SW 1271 (cell line): Measurements from ENCODE around the gene RPL41.
A peak's percentile ranks its signal among the peaks of the same experiment; 100 is the strongest.

Source experiments
- DNase-seq, 2 experiments: peaks; one replicate each; lab custom pipeline; 2025; lab: John Stamatoyannopoulos, UW

Gene RPL41

GRCh38 chr12:56127888-56128669 lies 11.6 kb downstream of the RPL41 start, which contains the start of gene ESYT1:
Gene ESYT1, plus strand, starts transcription at chr12:56128267. Its CDS starts 53 bp downstream, at chr12:56128320.
- DNase-seq = peak; percentile 99 to 100

GRCh38 chr12:56128670-56129205 lies 12.3 kb downstream of the RPL41 start:
- DNase-seq = peak in 1 of 2 experiments; percentile 41

DNA sequence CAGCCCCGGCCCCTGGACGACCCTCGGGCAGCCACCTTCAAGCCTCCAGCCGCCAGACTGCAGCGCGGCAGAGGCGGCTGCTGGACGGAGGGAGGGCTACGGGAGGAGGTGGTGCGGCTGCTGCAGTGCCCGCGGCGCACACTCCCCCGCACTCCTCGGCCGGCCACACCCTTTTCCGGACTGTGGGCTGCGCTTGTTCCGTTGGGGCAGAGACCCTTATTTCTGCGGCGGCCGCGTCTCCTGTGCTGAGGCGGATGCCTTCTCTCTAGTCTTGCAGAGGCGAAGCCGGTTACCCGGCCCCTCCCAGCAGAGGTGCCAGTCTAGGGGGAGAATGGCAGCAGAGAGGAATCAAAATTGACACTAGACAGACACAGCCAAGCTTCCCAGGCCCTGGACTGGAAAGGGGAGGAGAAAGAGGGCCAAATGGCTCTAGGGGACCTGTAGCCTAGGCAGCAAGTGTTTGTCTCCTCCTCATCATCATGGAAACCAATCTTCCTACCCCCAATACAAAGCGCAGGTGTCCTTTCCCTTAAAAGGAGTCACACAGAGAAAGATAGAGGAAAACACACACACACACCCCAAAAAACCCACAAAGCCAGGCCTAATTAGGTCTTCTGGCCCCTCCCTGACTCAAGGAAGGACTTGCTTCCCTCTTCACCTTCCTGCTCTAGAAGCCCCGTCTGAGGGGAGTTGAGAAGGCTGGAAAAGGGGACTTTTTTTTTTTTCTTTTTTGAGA lies 12.9 kb downstream of the RPL41 start:
- peak in 1 of 2 experiments; percentile 65 for DNase-seq

- DNase-seq = no peak
Measured at GRCh38 chr12:56129942-56130495, 13.6 kb downstream of the RPL41 start.

DNA sequence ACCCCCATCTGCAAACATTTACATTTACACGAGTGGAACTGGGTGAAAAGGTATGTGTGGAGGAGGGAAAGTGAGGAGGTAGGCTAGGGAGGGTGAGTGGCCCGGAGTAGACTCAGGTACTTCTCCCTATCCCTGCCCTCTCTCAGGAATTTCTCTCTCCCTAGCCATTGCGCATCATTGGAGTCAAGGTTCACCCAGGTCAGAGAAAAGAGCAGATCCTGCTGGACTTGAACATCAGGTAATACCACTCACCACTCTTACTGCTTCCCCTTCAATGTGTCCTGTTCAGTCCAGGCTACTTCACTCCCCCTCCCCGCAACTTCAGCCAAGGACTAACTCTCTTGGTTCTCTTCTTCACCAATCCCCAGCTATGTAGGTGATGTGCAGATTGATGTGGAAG lies 14.4 kb downstream of the RPL41 start:
- DNase-seq = no peak

DNA sequence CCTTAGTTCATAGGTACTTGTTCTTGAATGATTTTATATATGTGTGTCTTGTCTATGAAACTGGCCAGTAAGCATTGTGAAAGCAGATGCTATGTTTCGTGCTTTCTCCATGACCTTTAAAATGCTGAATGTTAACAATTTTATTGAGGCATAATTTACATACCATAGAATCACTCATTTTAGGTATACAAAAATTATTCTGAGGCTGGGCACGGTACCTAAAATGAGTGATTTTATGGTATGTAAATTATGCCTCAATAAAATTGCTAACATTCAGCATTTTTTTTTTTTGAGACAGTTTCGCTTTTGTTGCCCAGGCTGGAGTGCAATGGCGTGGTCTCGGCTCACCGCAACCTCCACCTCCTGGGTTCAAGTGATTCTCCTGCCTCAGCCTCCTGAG lies 18.5 kb downstream of the RPL41 start:
- no peak for DNase-seq

DNA sequence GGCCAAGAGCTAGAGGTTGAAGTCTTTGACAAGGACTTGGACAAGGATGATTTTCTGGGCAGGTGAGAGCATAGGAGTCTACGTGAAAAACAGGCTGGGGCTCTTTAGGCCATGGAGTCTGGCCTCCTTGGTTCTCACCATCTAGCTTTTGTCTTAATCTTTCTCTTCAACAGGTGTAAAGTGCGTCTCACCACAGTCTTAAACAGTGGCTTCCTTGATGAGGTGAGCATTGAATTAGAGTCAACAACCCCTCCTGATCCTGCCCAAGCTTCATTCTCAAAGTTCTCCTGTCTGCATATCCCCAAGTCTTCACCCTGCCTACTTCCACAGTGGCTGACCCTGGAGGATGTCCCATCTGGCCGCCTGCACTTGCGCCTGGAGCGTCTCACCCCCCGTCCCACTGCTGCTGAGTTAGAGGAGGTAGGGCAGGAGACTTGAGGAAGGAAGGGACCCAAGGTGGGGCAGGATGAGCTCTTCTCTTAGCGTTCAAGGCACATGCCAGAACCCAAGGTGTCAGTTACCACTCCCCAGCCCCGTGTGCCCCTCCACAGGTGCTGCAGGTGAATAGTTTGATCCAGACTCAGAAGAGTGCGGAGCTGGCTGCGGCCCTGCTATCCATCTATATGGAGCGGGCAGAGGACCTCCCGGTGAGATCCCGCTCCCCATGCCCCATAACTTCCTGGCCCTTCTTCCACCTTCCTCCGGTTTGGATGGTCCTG lies 21.6 kb downstream of the RPL41 start:
- DNase-seq = no peak

DNA sequence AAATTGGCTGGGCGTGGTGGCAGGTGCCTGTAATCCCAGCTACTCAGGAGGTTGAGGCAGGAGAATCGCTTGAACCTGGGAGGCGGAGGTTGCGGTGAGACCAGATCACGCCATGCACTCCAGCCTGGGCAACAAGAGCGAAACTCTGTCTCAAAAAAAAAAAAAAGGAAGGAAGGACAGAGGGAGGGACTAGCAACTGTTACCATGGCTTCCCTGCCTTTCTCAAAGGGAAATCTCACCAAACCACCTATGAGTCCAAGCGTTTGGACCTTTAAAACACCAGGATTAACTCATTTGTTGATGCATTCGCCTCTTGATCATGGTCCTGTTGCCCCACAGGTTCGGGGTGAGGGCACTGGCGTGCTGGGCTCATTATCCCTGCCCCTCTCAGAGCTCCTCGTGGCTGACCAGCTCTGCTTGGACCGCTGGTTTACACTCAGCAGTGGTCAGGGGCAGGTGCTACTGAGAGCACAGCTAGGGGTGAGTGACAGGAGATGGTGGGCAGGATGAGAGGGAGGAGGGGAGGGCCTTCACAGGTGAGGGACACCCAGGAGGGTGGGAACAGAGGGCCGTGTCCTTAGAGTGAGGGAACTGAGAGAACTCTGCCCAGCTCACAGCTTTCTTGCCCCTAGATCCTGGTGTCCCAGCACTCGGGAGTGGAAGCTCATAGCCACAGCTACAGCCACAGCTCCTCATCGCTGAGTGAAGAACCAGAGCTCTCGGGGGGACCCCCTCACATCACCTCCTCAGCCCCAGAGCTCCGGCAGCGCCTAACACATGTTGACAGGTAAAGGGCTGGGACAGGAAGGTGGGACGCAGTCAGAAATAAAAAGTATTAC lies 25.7 kb downstream of the RPL41 start:
- DNase-seq = no peak

GRCh38 chr12:56143217-56143616 lies 26.8 kb downstream of the RPL41 start:
- no peak for DNase-seq

GRCh38 chr12:56143870-56144269 lies 27.4 kb downstream of the RPL41 start:
- no peak for DNase-seq

DNA sequence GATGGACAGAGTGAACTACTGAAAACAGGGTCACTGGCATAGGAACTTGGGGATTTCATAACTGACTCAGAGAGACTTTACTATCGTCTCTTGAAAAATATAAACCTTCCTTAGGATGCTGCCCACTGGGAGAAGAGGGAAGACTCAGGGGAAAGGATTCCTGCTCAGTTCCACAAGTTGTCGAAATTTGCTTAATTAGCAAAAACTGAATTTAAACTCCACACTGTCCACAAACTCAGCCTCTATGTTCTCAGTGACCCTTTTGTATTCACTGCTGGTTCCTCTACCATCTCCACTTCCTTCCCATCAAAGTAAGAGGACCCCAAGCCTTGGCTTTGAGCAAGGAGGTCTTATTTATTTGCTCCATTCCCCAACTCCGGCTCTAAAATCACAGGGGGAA lies 28.8 kb downstream of the RPL41 start:
- DNase-seq = no peak

GRCh38 chr12:56146492-56147460 lies 30.3 kb downstream of the RPL41 start:
- no peak for DNase-seq

DNA sequence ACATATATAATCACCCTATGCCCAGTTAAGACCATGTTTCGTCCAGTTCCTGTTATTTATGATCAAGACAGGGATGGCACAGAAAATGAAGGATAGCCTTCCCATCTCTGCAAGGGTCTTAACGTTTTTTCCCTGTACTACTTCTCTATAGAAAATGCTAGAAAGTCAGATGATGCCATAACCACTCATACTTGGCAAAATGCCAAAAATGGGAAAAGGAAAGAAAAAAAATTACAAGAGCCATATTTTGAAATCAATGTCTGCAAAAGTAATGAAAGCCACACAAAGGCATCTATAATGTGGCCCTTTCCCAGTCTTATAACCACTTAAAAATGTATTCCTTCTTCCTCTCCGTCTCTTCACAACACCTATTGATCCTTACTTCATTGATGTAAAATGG lies 34.1 kb downstream of the RPL41 start:
- no peak for DNase-seq

DNA sequence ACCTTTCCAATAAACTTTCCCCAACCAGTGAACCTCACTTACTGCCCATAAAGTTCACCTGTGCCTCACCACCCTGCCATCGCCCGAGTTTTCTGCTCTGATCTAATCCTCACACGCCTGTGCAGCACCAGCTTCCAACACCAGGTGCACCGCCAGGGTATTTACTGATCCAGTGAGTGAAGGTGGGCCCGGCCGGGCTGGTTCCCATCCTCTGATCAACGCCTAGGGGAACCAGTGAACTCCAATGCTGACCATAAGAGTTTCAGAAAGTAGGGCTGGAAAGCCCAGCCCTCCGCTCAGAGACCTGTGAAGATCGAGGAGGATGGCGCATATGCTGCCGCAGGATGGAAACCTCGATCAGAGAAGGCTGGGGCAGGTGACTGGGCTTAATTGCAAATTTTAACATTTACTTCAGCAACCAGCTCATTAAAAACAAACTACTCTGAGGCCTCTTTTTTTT lies 35.3 kb downstream of the RPL41 start:
- DNase-seq = peak; percentile 38 to 55

GRCh38 chr12:56152132-56152755 lies 35.8 kb downstream of the RPL41 start, which contains the start of gene MYL6B:
Gene MYL6B, plus strand, starts transcription at chr12:56152587. Its CDS starts 1,332 bp downstream, at chr12:56153919.
- DNase-seq = peak; percentile 79 to 93

DNA sequence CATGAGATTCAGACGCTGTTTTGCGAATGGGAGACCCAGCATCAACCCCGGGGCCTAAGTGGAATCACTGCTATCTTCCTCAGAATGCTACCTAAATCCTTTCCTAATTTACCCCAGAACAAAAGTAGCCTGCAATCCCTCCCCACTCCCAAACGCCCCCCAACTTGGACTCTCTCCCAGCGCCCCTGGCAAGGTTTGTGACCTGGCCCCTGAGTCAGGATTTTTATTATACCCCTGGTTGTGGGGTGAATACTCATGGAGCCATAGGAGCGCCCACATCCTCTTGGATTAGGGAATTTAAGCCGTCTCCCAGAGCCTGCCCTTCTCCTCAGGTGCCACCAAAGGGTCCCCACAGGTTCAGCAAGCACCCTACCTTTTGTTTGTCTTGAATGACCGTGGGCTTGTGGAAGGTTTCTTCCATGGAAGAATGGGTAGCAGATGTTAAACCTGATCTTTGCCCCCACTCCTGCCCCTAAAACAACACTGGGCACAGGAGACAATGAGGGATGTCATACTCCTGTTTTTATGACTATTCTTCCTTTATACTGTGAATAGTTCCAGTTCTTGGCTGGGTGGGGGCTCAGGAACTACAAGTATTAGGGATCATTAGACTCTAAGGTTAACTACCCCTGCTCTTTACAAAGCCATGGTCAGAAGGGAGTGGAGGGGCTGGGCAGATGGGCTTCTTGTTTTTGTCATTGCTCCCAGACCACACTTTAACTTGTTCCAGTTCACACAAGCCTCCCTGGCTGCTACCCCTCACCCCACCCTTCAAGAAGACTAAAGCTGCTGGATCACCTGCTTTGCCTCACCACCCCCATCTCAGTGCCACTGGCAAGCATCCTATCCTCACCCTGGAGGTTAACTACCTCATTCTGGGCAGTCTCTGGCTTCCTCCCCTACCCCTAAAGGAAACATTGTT lies 36.6 kb downstream of the RPL41 start:
- no peak for DNase-seq

- no peak for DNase-seq
Measured at GRCh38 chr12:56153678-56154065, 37.2 kb downstream of the RPL41 start.

DNA sequence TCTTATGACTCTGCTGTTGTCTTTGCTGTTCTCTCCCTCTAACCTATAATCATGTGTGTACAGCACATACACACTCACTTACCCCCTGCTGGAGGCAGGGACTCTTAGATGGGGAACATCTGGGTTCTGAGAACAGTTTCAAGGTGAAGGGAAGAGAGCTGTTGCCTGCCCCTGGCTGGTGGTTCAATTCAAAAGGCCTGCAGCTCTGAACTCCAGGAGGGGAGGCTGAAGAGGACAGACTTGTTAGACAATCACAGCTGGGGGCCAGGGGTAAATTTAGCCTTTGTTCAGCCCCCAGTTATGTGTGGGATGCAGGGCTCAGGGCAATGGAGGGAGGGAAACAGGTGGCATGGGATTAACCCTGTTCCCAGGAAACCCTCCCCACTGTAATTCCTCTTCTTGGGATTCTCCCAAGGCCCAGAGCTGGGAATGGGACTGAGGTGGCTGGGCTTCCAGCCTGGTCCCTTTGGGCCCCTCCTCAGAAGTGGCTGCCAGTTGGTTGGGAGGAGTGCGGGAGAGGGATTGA lies 37.9 kb downstream of the RPL41 start:
- no peak for DNase-seq
